Thyroid gland (tissue), 4 donors: ENCODE data around the gene HACD1.

Experiments
- POLR2A ChIP-seq, 2 donors: fragments of 450-650 bp; IDR thresholded peaks; one replicate each; pipeline ENCODE4 v1.6.1; 2017; ENCODE audit warnings: antibody characterized with exemption in 2 of 2, mild to moderate bottlenecking in 2 of 2, moderate library complexity in 1 of 2
- TF ChIP-seq, protein P1 (sequence below), 6 experiments: fragments of 200-600 bp in 3 of 6; fragments of 450-650 bp in 3 of 6; sonication (generic) in 3 of 6; IDR thresholded peaks; one replicate each; pipeline ENCODE4 v1.5.1; 2016 to 2019; ENCODE audit warnings: antibody characterized with exemption in 6 of 6, mild to moderate bottlenecking in 2 of 6, inconsistent platforms in 1 of 6, moderate library complexity in 1 of 6

DNA sequence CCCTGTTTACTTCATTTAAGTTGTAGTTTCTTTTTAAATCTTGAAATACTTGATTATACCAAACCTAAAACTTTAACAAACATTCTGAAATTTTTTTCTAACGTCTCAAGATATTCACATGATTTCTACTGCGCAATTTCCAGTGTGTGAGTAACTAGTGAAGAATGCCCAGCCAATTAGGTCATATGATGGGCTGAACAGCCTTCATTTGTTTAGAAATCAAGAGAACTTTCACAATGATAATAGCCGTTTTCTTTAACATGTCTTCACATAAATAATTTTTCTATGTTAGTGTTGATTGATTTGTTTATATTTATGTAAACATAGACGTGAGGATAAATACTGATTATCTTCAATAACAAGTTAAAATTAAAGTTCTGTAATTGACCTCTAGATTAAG lies 48.6 kb upstream of the HACD1 start:
- no peak for TF ChIP-seq POLR2A (IDR thresholded peaks at IDR 0.05)
- TF ChIP-seq, protein P1, sequence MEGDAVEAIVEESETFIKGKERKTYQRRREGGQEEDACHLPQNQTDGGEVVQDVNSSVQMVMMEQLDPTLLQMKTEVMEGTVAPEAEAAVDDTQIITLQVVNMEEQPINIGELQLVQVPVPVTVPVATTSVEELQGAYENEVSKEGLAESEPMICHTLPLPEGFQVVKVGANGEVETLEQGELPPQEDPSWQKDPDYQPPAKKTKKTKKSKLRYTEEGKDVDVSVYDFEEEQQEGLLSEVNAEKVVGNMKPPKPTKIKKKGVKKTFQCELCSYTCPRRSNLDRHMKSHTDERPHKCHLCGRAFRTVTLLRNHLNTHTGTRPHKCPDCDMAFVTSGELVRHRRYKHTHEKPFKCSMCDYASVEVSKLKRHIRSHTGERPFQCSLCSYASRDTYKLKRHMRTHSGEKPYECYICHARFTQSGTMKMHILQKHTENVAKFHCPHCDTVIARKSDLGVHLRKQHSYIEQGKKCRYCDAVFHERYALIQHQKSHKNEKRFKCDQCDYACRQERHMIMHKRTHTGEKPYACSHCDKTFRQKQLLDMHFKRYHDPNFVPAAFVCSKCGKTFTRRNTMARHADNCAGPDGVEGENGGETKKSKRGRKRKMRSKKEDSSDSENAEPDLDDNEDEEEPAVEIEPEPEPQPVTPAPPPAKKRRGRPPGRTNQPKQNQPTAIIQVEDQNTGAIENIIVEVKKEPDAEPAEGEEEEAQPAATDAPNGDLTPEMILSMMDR (IDR thresholded peaks at IDR 0.05) = no peak
